Erythroblast (primary cell): Measurements from ENCODE around the gene SMCO3.

Source experiments
- GATA1 ChIP-seq: IDR thresholded peaks from 2 replicates; pipeline ENCODE4 v1.6.1; 2011; ENCODE audit warnings: low read depth, mild to moderate bottlenecking, control low read depth, low read length, moderate library complexity
- POLR2A ChIP-seq: IDR thresholded peaks from 2 replicates; pipeline ENCODE4 v1.6.1; 2011; ENCODE audit warnings: mild to moderate bottlenecking, low read length

- TF ChIP-seq POLR2A: no peak
- no peak for TF ChIP-seq GATA1
These were observed 57.4 kb downstream of the SMCO3 start for GRCh38 chr12:14756334-14757143.
